Activated CD8-positive, alpha-beta memory T cell treated with anti-CD3 and anti-CD28 coated beads, Interleukin-2, amount 50 U/mL, for 1 hour (primary cell): ENCODE data around the gene XPNPEP1.
A peak's percentile ranks its signal among the peaks of the same experiment; 100 is the strongest.

Experiments used
- DNase-seq: peaks from one replicate; pipeline ENCODE4 v3.0.0-alpha.2; 2020; ENCODE audit errors: extremely low read depth

XPNPEP1 gene

GRCh38 chr10:109893386-109893785 is 29.9 kb downstream of the XPNPEP1 start:
- no peak for DNase-seq

GRCh38 chr10:109892931-109893330 is 30.4 kb downstream of the XPNPEP1 start:
- no peak for DNase-seq

GRCh38 chr10:109892117-109892516 is 31.2 kb downstream of the XPNPEP1 start:
- no peak for DNase-seq

DNA sequence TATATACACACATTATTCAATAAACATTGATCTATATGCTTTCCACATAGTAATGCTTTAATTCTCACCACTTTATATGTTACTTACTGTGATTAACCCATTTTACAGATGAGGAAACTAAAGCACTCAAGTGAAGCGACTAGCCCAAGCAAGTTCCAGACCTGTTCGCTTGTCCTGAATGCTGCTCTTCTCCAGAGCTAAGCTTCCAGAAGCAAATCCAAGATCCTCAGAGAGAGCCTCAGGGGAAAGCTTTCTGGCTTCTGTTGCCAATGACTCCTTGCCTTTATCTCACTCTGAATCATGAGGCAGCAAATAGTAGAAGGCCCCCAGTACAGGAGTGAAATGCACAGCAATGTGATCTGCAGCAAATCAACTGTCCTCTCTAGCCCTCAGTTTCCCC is 32.2 kb downstream of the XPNPEP1 start:
- no peak for DNase-seq

DNA sequence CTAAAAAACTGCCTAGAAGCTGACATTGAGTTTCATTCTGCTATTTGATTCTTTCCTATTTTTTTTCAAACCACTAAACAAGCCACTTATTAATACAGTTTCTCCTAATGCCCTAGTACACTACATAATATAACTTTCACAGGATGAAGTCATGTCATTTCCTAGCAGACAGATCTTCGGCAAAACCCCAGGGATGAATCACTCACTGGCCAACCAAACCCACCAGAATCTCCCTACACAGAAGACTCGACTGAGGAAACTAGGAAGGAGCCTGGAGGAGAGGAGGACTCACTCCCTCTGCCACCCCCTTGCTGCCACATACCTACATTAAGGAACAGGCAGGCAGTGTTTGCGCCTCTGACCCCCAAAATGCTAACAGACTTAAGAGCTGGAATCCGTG is 33.4 kb downstream of the XPNPEP1 start:
- no peak for DNase-seq

DNA sequence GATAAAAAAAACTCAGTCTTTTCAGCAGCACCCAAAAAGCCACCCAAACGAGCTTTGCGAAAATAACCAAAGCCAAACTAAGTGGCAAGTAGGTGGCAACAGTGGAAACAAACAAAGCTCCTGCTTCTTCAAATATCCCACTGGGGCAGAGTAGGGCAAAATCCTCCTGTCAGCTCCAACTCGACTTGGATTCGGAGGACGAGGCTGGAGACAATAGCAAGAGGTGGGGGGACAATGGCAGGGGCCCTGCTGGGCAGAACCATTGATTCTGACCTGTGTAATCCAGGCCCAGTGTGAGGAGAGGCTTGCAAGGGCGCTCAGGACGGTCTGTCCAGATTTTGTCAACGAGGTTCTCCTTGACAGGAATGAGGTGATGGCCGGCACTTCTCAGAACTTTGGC is 35.5 kb downstream of the XPNPEP1 start:
- no peak for DNase-seq

DNA sequence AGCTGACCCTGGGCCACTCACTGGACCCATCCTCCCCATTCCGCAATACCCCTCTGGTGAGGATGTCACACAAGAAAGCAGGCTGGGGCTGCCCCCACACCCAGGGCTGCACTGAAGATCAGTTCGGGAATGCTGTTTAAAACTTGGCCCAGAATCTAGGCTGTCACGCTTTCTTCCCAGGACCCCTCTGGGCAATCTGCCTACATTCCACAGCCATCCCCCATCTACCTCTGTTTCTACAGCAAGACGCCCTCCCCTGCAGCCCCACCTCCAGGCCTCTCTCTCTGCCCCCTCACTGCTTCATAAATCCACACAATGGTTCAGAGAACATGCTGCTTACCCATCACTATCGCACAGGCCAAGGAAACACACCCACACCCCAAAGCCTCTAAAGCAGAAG is 36.1 kb downstream of the XPNPEP1 start:
- DNase-seq, result no peak

DNA sequence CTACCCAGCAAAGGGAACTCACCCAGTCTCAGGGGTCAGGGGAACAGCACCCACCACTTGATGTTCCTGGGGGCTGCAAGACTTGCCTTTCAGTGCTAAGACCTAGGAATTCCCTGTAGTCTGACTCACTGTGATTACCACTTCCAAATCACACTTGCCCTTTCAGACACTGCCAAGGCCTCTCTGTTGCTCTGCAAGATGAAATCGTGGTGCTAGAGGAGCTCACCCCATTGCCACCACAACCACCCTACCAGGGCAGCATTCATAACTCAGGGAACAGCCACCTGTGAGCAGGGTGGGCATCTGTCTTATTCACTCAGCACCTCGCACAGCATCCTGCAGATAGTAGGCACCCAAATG is 36.5 kb downstream of the XPNPEP1 start:
- DNase-seq, result no peak

DNA sequence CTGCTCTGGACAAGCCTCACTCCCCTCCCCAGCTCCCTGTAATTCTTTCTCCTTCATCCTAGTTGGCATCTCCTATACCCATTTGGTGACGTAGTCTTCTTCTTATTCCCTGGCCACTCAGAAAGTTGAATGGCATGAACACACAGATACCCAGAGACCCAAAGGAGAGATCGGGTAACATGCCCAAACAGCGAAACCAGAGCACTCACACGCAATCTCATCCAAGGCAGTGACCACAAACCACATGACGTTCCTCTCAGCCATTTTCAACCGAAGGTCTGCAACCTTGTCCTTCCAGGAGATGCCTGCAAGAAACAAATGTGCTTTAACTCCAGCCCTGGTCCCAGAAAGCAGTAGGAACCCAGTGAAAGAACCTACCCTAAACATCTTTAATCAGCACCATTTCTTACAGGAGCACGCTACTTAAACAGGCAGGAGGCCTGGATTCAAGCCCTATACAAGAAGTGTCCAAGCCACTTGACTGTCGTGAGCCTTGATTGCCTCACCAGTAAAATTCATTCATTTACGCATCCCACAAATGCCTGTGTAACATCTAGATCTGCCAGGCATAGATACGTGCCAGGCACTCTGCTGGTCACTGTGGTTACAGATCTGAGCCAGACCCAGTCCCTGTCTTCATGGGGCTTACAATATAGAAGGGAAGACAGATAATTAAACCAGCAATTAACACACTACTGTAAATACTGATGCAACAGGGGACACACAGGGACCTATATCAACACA is 37.1 kb downstream of the XPNPEP1 start:
- no peak for DNase-seq

DNA sequence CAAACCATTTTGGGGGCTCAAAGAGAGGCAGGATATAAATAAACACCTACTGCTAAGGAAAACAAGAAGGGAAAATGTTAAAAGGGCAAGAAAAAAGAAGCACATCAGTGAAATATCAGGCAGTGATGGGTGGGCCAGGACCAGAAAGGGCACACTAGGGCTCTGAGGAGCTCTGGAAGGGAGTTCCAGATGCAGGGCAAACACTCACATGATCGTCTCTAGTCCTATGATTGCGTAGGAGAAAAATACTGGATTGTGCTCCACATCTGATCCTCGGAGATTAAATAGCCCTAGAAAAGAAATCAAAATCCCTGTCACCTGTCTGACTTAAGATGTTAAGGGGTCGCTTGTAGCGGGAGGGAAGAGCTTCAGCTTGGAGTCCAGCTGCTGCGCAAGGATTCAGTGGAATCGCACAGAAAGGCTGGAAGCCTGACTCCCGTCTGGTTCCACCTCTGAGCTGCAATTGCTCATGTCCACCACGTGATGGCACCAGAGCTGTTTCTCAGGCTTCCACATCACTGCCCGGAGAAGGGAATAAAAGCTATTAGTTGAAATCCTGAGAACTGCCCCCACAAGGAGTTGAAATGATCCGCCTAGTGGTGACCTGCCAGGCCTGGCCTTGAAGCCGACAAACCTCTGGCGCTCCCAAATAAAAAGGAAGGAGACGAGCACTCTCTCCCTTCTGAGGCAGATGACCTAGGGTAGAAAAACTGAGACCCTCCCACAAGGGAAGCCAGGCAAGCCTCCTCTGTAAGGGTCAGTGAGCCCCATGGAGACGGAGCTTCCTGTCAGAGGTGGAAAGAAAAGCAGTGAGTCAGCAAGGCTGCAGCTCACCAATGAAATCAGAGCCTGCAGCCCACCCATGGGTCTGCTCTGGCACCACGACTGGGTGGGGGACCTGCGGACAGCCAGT is 39.2 kb downstream of the XPNPEP1 start:
- peak; percentile 11 for DNase-seq

GRCh38 chr10:109882251-109883057 is 40.9 kb downstream of the XPNPEP1 start:
- no peak for DNase-seq

DNA sequence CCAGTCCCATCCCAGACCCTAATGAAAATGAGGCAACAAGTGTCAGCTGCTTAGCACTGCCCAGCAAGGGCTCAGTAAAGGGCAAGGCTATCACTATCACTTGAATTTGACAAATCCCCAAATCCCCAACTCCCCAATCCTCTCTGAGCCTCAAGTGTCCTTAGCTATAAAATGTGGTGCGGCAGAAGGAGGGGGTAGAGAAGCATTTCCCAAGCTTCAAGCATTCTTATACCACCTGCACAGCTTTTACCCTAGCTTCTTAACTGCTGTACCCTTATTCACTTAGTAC is 41.6 kb downstream of the XPNPEP1 start:
- DNase-seq, result no peak

DNA sequence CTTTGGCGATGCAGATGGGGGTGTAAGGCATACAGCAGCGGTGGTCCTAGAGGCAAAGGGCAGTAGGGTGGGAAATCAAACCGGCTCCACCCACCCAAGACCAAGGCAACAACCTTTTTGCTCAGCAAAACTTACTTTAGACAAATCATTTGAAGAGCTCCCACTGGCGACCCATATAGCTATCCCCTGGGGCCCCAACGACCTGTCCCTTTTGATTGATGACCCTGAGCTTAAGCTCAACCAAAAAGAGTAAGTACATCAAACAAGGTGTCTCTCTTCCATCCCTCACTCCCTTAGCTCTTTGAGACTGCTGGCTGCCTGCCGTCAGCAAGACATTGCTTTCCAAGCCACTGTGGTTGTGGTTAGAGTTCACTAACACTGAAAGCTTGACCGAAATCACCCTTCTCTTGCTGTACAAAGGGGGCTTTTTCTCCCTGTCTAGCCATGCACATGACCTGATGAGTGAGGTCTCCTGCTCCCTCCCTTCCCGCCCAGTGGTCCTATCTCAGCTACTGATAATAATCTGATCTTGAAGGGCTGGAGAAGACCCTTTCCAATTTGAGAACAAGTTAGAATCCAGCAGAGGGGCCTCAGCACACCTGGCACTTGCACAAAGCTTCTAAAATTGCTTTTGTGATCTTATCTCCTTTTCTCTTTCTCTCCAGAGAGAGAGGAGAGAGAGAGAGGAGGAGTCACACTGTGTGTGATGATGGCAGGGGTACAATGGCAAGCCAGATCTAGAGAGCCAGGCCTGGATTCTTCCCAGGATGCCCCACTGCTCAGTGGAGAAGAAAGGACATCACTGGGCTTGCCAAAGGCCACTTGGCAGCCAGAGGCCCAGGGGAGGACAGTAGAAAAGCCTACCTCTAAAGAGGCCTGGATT is 42.2 kb downstream of the XPNPEP1 start:
- DNase-seq, result no peak

GRCh38 chr10:109877546-109877945 is 45.8 kb downstream of the XPNPEP1 start:
- DNase-seq, result no peak

GRCh38 chr10:109875828-109876821 is 47.2 kb downstream of the XPNPEP1 start:
- no peak for DNase-seq

DNA sequence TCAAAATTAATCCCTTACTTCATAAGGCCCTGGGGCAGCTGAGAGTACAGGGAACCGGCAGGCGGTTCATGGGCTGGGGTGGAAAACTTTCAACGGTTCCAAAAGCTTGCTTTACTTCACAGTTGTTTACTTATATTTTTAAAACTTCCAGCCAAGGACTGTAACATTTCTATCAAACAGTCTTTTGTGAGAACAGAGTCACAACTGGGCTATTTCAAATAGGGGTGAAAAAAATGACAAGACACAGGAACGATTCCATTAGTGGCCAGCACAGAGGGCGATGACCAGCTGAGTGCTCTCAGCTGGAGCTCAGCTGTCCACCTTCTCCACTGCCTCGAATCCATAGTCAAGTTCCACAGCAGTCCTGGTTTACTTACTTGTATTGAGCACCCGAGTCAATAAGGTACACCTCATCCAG is 48.2 kb downstream of the XPNPEP1 start:
- no peak for DNase-seq

GRCh38 chr10:109871476-109871875 is 51.8 kb downstream of the XPNPEP1 start:
- DNase-seq, result no peak

- no peak for DNase-seq
Measured at GRCh38 chr10:109866995-109867635, 56.2 kb downstream of the XPNPEP1 start.

- no peak for DNase-seq
Measured at GRCh38 chr10:109866168-109866994, 56.9 kb downstream of the XPNPEP1 start.
